ENCODE results near the gene GOLPH3. TPM values are rescaled to one million over a fixed set of nuclear protein-coding genes. Genes with fewer than 3 reads are reported as not detected.
A peak's percentile ranks its signal among the peaks of the same experiment; 100 is the strongest.
"Not testable (repeated sequence)": the region's sequence is repeated elsewhere in the genome, so short reads cannot be mapped to it uniquely, and the experiment has no call there.

GOLPH3 gene
- total RNA-seq, 2 donors from 2014 or later = 128 to 130 TPM

DNA sequence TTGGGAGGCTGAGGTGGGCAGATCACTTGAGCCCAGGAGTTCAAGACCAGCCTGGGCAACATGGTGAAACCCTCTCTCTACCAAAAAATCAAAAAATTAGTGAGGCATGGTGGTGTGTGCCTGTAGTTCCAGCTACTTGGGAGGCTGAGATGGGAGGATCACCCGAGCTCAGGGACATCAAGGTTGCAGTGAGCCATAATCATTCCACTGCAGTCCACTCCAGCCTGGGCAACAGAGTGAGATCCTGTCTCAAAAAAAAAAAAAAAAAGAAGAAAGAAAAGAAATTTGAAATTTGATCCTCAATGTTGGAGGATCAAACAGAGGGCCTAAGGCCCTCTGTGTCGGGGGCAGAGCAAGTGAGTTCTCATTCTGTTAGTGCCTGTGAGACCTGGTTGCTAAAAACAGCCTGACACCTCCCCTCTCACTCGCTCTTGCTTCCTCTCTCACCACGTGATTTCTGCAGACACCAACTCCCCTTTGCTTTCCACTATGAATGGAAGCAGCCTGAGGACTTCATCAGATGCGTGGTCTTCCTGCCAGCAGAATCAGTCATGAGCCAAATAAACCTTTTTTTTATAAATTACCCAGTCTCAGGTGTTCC, 8.4 kb upstream of the GOLPH3 start:
- Histone ChIP-seq H3K27ac (no peak overlapping the region), H3K9ac (ENCODE audit: low read depth in 2 of 2, low read length in 2 of 2) (no peak overlapping the region), H3K9me3 (no peaks in the 10 kb centered on the region), H3K4me3 (no peak overlapping the region), H3K4me1 (no peaks in the 10 kb centered on the region), H3K36me3 (no peaks in the 10 kb centered on the region), H3K27me3 (no peaks in the 10 kb centered on the region)
- DNase-seq = no peak
- TF ChIP-seq, protein P1, sequence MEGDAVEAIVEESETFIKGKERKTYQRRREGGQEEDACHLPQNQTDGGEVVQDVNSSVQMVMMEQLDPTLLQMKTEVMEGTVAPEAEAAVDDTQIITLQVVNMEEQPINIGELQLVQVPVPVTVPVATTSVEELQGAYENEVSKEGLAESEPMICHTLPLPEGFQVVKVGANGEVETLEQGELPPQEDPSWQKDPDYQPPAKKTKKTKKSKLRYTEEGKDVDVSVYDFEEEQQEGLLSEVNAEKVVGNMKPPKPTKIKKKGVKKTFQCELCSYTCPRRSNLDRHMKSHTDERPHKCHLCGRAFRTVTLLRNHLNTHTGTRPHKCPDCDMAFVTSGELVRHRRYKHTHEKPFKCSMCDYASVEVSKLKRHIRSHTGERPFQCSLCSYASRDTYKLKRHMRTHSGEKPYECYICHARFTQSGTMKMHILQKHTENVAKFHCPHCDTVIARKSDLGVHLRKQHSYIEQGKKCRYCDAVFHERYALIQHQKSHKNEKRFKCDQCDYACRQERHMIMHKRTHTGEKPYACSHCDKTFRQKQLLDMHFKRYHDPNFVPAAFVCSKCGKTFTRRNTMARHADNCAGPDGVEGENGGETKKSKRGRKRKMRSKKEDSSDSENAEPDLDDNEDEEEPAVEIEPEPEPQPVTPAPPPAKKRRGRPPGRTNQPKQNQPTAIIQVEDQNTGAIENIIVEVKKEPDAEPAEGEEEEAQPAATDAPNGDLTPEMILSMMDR (IDR thresholded peaks at IDR 0.05) = no peak
- intact Hi-C loops (cut with DNase I) = no loop called here

DNA sequence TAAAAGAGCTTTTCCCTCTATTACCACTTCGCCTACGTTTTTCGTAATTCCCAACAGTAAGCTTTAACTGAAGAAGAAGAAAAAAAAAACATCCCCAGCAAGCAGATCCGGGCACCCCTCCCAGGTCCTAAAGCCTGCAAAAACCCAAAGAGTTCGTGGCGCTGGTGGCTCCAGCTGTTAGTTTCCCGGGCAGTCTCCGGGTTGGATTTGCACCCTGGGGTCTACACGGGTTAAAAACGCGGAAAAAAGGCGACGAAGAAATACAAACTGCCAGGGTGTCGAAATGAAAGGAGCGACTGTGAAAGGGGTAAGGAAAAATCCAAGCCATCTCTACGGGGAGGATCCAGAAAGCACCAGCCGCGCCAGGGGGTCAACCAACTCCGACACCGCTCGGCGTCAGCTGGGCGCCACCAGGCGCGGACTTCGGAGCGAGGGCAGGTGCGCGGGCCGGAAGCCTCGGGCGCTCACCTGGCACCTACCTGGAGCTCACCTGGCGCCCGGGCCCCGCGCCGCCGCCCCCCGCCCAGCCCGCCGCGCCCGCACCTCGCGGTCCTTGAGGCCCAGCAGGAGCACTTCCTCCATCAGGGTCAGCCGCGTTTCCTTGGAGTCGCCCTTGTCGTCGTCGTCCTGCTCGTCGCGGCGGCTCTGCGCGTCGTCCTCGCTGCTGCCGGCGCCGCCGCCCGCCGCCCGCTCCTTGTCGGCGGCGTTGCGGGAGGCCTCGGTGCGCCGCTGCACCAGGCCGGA, 680 bp downstream of the GOLPH3 start:
- no peaks in the 10 kb centered on the region for H3K9me3 ChIP-seq
- TF ChIP-seq, protein P1 (IDR thresholded peaks at IDR 0.05) = no peak
- intact Hi-C loops (cut with DNase I) = no loop called here
- H3K36me3 ChIP-seq = no peaks in the 10 kb centered on the region
- H3K4me3 ChIP-seq = peak overlapping the region; percentile 77
- DNase-seq = peak; percentile 71
- H3K9ac ChIP-seq (ENCODE audit: low read depth in 2 of 2, low read length in 2 of 2) = peak overlapping the region; percentile 95 to 99
- no peaks in the 10 kb centered on the region for H3K4me1 ChIP-seq
- no peaks in the 10 kb centered on the region for H3K27me3 ChIP-seq
- H3K27ac ChIP-seq = peak overlapping the region; percentile 99

DNA sequence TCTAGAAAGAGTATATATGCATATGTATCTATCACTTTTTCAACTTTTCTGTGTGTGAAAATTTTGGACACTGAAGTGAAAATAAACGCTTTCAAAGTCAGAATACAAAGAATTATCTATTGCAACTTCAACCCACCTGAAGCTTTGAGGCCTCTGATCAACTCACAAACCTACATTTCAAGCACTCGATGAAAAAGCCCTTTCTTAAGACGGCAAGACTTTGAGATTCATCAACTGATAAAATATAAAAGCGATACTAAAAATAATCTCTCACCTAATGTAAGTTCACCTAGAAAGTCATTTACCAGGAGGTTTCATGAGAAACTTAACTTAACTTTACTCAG, 1.2 kb downstream of the GOLPH3 start:
- Histone ChIP-seq H3K4me3 (peak overlapping the region; percentile 77), H3K9ac (ENCODE audit: low read depth in 2 of 2, low read length in 2 of 2) (peak overlapping the region; percentile 95 to 99), H3K4me1 (no peaks in the 10 kb centered on the region), H3K27ac (peak overlapping the region; percentile 99), H3K27me3 (no peaks in the 10 kb centered on the region), H3K36me3 (no peaks in the 10 kb centered on the region), H3K9me3 (no peaks in the 10 kb centered on the region)
- intact Hi-C loops (cut with DNase I) = no loop called here
- no peak for DNase-seq
- TF ChIP-seq, protein P1 (IDR thresholded peaks at IDR 0.05) = no peak

DNA sequence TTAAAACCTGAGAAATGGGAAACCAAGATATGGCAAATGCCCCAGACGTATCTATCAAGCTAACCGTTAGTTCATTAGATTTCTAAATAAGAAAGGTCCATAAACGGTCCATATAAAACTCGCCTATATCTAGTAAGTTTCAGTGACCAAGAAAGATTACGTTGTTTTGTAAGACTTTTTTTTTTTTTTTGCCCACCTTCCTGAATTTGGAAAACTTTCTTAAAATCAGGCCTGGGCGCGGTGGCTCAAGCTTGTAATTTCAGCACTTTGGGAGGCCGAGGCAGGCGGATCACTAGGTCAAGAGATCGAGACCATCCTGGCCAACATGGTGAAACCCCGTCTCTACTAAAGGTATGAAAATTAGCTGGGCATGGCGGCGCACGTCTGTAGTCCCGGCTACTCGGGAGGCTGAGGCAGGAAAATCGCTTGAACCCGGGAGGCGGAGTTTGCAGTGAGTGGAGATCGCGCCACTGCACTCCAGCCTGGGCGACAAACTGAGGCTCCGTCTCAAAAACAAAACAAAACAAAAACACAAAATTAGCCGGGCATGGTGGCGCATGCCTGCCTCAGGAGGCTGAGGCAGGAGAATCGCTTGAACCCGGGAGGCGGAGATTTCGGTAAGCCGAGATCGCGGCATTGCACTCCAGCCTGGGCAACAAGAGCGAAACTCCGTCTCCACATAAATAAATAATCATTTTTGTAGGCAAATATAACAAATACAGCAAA, 1.8 kb downstream of the GOLPH3 start:
- H3K27me3 ChIP-seq; intact Hi-C loops (cut with DNase I); H3K36me3 ChIP-seq; H3K4me1 ChIP-seq; H3K9me3 ChIP-seq: not testable (repeated sequence)
- Histone ChIP-seq H3K4me3 (peak overlapping the region; percentile 77), H3K9ac (ENCODE audit: low read depth in 2 of 2, low read length in 2 of 2) (peak overlapping the region; percentile 55 to 99), H3K27ac (peak overlapping the region; percentile 99)
- peak; percentile 38 for DNase-seq

DNA sequence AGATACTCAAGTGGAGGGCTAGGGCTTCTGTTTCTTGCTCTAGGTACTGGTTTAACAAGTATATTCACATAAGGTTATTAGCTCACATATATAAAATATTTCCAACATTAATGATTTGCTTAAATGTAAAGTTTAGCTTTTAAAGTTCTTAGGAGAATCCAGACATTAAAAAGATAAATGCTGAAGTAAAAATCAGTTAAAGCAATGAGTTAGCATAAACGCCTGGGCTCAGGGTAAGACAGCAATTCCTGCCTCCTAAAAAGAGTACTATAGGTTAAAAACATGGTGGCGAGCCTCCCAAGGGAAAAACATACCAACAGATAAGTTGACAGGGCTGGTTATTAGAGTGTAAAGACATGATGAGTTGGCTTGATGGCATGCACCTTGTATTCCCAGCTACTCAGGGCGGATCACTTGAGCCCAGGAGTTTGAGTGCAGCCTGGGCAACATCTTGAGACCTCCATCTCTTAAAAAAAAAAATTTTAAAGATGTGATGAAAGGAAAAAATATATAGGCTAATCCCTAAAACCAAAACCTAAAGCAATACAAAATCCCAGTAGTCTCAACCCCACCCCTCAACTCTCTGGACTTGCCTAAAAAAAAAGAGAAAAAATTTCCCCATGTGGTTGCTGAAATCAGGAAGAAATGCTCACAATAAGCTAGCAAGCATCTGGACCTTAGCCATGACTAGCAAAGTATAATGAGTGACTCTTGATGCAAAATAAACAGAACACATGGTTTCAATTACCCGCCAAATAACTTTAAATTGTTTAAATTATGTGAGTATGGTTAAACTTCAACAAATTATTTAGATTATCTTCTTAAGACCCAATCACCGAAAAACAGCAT, 3.6 kb downstream of the GOLPH3 start:
- Histone ChIP-seq H3K4me1 (no peaks in the 10 kb centered on the region), H3K36me3 (no peaks in the 10 kb centered on the region), H3K4me3 (no peak overlapping the region), H3K9ac (ENCODE audit: low read depth in 2 of 2, low read length in 2 of 2) (no peak overlapping the region), H3K27ac (no peak overlapping the region), H3K9me3 (no peaks in the 10 kb centered on the region), H3K27me3 (no peaks in the 10 kb centered on the region)
- intact Hi-C loops (cut with DNase I) = no loop called here
- DNase-seq = no peak
- TF ChIP-seq, protein P1 (IDR thresholded peaks at IDR 0.05) = no peak
